Measurements from ENCODE around the gene OR51L1.

The OR51L1 gene

GRCh38 chr11:5042091-5042490 is 47.4 kb downstream of the OR51L1 start:
- no peaks in the 10 kb centered on the region for H3K9me3 ChIP-seq (ENCODE audit: control insufficient read depth, low read length)
- H3K36me3 ChIP-seq (ENCODE audit: control insufficient read depth, insufficient read depth, low read length) = no peaks in the 10 kb centered on the region
- 57 to 62% methylated on average over 3 of the region's 3 CpGs for WGBS, 2 experiments
- no peak overlapping the region for H3K4me3 ChIP-seq (ENCODE audit: insufficient read depth, low read depth, low read length)
- H3K4me1 ChIP-seq (ENCODE audit: control insufficient read depth, insufficient read depth, low read length) = no peaks in the 10 kb centered on the region
- no peaks in the 10 kb centered on the region for H3K27me3 ChIP-seq (ENCODE audit: control insufficient read depth, insufficient read depth, low read length, poor library complexity, severe bottlenecking)
- no peak overlapping the region for H3K27ac ChIP-seq (ENCODE audit: insufficient read depth, low read depth, low read length, poor library complexity, severe bottlenecking)

DNA sequence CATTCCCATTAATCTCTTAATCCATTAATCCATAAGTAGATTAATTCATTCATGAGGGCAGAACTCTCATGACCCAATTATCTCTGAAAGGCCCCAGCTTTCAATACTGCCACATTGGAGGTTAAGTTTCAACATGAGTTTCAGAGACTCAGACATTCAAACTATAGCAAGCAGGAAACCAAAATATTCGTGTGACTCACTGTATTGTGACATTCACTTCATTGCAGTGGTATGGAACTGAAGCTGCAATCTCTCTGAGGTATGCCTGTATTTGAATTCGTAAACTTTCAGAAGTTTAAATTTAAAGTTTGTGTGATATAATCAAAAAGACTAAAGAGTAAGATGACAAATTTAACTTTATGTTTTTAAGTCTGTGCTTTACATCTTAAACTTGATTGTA is 48.7 kb downstream of the OR51L1 start:
- WGBS, 2 experiments = 63 to 79% methylated on average over 2 of the region's 2 CpGs
- Histone ChIP-seq H3K4me1 (ENCODE audit: control insufficient read depth, insufficient read depth, low read length) (no peaks in the 10 kb centered on the region), H3K27ac (ENCODE audit: insufficient read depth, low read depth, low read length, poor library complexity, severe bottlenecking) (no peak overlapping the region), H3K9me3 (ENCODE audit: control insufficient read depth, low read length) (no peaks in the 10 kb centered on the region), H3K4me3 (ENCODE audit: insufficient read depth, low read depth, low read length) (no peak overlapping the region), H3K27me3 (ENCODE audit: control insufficient read depth, insufficient read depth, low read length, poor library complexity, severe bottlenecking) (no peaks in the 10 kb centered on the region), H3K36me3 (ENCODE audit: control insufficient read depth, insufficient read depth, low read length) (no peaks in the 10 kb centered on the region)

- Histone ChIP-seq H3K9me3 (ENCODE audit: control insufficient read depth, low read length) (no peaks in the 10 kb centered on the region), H3K4me3 (ENCODE audit: insufficient read depth, low read depth, low read length) (no peak within 1 kb of the TSS), H3K27me3 (ENCODE audit: control insufficient read depth, insufficient read depth, low read length, poor library complexity, severe bottlenecking) (no peaks in the 10 kb centered on the region), H3K27ac (ENCODE audit: insufficient read depth, low read depth, low read length, poor library complexity, severe bottlenecking) (no peak within 1 kb of the TSS), H3K4me1 (ENCODE audit: control insufficient read depth, insufficient read depth, low read length) (no peaks in the 10 kb centered on the region), H3K36me3 (ENCODE audit: control insufficient read depth, insufficient read depth, low read length) (no peaks in the 10 kb centered on the region)
- 90 to 100% methylated on average over 1 of the region's 1 CpG for WGBS, 2 experiments
Measured at GRCh38 chr11:5046226-5046625, 51.6 kb downstream of the OR51L1 start, which contains the start of gene OR52J3. Gene OR52J3 (plus strand): TSS chr11:5046526. CDS start chr11:5046526, 0 bp downstream.

GRCh38 chr11:5046754-5047330 is 52.2 kb downstream of the OR51L1 start:
- 92% methylated on average over 15 of the region's 15 CpGs for WGBS, 2 experiments
- Histone ChIP-seq H3K4me1 (ENCODE audit: control insufficient read depth, insufficient read depth, low read length) (no peaks in the 10 kb centered on the region), H3K36me3 (ENCODE audit: control insufficient read depth, insufficient read depth, low read length) (no peaks in the 10 kb centered on the region), H3K9me3 (ENCODE audit: control insufficient read depth, low read length) (no peaks in the 10 kb centered on the region), H3K4me3 (ENCODE audit: insufficient read depth, low read depth, low read length) (no peak overlapping the region), H3K27me3 (ENCODE audit: control insufficient read depth, insufficient read depth, low read length, poor library complexity, severe bottlenecking) (no peaks in the 10 kb centered on the region), H3K27ac (ENCODE audit: insufficient read depth, low read depth, low read length, poor library complexity, severe bottlenecking) (no peak overlapping the region)
